ENCODE data around the gene GPATCH8.

DNA sequence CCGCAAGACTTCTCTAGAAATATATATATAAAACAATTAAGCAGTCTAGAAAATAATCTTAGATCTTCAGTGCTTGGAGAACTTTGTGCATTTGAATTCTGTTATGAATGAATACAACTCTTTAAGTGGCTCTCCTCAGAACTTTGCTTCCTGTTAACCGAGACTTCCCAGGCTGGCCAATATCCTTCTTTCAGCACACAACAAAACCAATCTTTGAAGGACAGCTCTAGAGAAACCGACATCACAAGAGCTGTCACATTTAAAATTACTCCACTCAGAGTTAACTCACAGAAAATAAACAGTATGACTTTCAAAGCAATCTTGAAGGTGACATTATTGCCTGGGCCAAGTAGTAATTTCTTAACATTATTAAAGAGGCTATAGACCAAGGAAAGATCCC lies 64.0 kb downstream of the GPATCH8 start:
- TF ChIP-seq, protein P1, sequence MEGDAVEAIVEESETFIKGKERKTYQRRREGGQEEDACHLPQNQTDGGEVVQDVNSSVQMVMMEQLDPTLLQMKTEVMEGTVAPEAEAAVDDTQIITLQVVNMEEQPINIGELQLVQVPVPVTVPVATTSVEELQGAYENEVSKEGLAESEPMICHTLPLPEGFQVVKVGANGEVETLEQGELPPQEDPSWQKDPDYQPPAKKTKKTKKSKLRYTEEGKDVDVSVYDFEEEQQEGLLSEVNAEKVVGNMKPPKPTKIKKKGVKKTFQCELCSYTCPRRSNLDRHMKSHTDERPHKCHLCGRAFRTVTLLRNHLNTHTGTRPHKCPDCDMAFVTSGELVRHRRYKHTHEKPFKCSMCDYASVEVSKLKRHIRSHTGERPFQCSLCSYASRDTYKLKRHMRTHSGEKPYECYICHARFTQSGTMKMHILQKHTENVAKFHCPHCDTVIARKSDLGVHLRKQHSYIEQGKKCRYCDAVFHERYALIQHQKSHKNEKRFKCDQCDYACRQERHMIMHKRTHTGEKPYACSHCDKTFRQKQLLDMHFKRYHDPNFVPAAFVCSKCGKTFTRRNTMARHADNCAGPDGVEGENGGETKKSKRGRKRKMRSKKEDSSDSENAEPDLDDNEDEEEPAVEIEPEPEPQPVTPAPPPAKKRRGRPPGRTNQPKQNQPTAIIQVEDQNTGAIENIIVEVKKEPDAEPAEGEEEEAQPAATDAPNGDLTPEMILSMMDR (IDR thresholded peaks at IDR 0.05): no peak
- no peak for TF ChIP-seq POLR2A (IDR thresholded peaks at IDR 0.05)

Measured in esophagus squamous epithelium (tissue), 4 donors.